ENCODE measurements around the gene SYCE1L.
A peak's percentile ranks its signal among the peaks of the same experiment; 100 is the strongest.

The SYCE1L gene

GRCh38 chr16:77206533-77206932, 7.3 kb downstream of the SYCE1L start:
- DNase-seq (ENCODE audit: low read depth): no peak
- TF ChIP-seq CTCF (IDR thresholded peaks at IDR 0.05; ENCODE audit: insufficient read depth, low read depth, low read length, missing control alignments): no peak
- no peak overlapping the region for H3K4me3 ChIP-seq (ENCODE audit: low read depth, low read length)

- no peak for TF ChIP-seq CTCF (IDR thresholded peaks at IDR 0.05; ENCODE audit: insufficient read depth, low read depth, low read length, missing control alignments)
- no peak for DNase-seq (ENCODE audit: low read depth)
- H3K4me3 ChIP-seq (ENCODE audit: low read depth, low read length): no peak overlapping the region
Measured at GRCh38 chr16:77207030-77207429, 7.8 kb downstream of the SYCE1L start.

GRCh38 chr16:77208382-77208781, 9.2 kb downstream of the SYCE1L start:
- no peak for DNase-seq (ENCODE audit: low read depth)
- no peak for TF ChIP-seq CTCF (IDR thresholded peaks at IDR 0.05; ENCODE audit: insufficient read depth, low read depth, low read length, missing control alignments)
- no peak overlapping the region for H3K4me3 ChIP-seq (ENCODE audit: low read depth, low read length)

- H3K4me3 ChIP-seq (ENCODE audit: low read depth, low read length): peak overlapping the region; percentile 74
- TF ChIP-seq CTCF (IDR thresholded peaks at IDR 0.05; ENCODE audit: insufficient read depth, low read depth, low read length, missing control alignments): no peak
- DNase-seq (ENCODE audit: low read depth): peak; percentile 77
Measured at GRCh38 chr16:77211880-77212740, 12.9 kb downstream of the SYCE1L start.

- peak; percentile 62 for DNase-seq (ENCODE audit: low read depth)
- no peak for TF ChIP-seq CTCF (IDR thresholded peaks at IDR 0.05; ENCODE audit: insufficient read depth, low read depth, low read length, missing control alignments)
- H3K4me3 ChIP-seq (ENCODE audit: low read depth, low read length): peak overlapping the region; percentile 74
Measured at GRCh38 chr16:77212741-77213541, 13.7 kb downstream of the SYCE1L start.

- DNase-seq (ENCODE audit: low read depth): no peak
- H3K4me3 ChIP-seq (ENCODE audit: low read depth, low read length): no peak overlapping the region
- TF ChIP-seq CTCF (IDR thresholded peaks at IDR 0.05; ENCODE audit: insufficient read depth, low read depth, low read length, missing control alignments): no peak
Measured at GRCh38 chr16:77213542-77214106, 14.4 kb downstream of the SYCE1L start.

All from GM12865 (cell line).